SU-DHL-6 (cell line): ENCODE results near the gene P4HB.

ENCODE experiments used
- H2AFZ ChIP-seq: fragments of 200-600 bp; sonication (generic); 2 replicates; pipeline ENCODE4 v1.6.1; 2014; ENCODE audit warnings: low read depth, mild to moderate bottlenecking, moderate library complexity, mixed read lengths, antibody characterized with exemption, low read length; ENCODE audit not compliant: severe bottlenecking
- H3F3A ChIP-seq: fragments of 200-600 bp; shearing (Covaris generic); 2 replicates; pipeline ENCODE4 v1.6.0; 2016; ENCODE audit warnings: antibody characterized with exemption, mild to moderate bottlenecking; ENCODE audit not compliant: insufficient read depth
- H3K27ac ChIP-seq: fragments of 200-600 bp; sonication (generic); 2 replicates; pipeline ENCODE4 v1.5.1; 2016; ENCODE audit warnings: low read depth, mild to moderate bottlenecking, low read length, moderate library complexity, mixed read lengths
- H3K27me3 ChIP-seq: fragments of 200-600 bp; sonication (generic), shearing (Covaris generic); 2 replicates; pipeline ENCODE4 v1.6.0; 2014; ENCODE audit warnings: mild to moderate bottlenecking, low read length
- H3K36me3 ChIP-seq: fragments of 200-600 bp; sonication (generic); 2 replicates; pipeline ENCODE4 v1.6.1; 2014; ENCODE audit warnings: mild to moderate bottlenecking, low read length, mixed read lengths
- H3K4me2 ChIP-seq: fragments of 300-600, 200-600 bp; shearing (Covaris generic), sonication (generic); 2 replicates; pipeline ENCODE4 v1.6.0; 2014; ENCODE audit warnings: low read length, low read depth, mild to moderate bottlenecking; ENCODE audit not compliant: poor library complexity, severe bottlenecking
- H3K4me3 ChIP-seq: fragments of 200-600 bp; sonication (generic); 2 replicates; pipeline ENCODE4 v1.5.1; 2014; ENCODE audit warnings: antibody characterized with exemption, low read length, mild to moderate bottlenecking, mixed read lengths; ENCODE audit not compliant: insufficient read depth, poor library complexity, severe bottlenecking
- H3K79me2 ChIP-seq: fragments of 200-600 bp; sonication (generic); 2 replicates; pipeline ENCODE4 v1.6.1; 2014; ENCODE audit warnings: mild to moderate bottlenecking, low read length, moderate library complexity; ENCODE audit not compliant: insufficient read depth
- H3K9ac ChIP-seq: fragments of 200-600 bp; sonication (generic); 2 replicates; pipeline ENCODE4 v1.7.0; 2014; ENCODE audit warnings: mild to moderate bottlenecking, low read length
- H3K9me2 ChIP-seq: fragments of 200-600 bp; sonication (generic); replicated peaks from 2 replicates; pipeline ENCODE4 v1.6.1; 2014; ENCODE audit warnings: low read length; ENCODE audit not compliant: insufficient read depth
- H3K9me3 ChIP-seq: fragments of 200-600 bp; sonication (generic); 2 replicates; pipeline ENCODE4 v1.6.1; 2014; ENCODE audit warnings: low read length, mixed read lengths; ENCODE audit not compliant: insufficient read depth
- H4K20me1 ChIP-seq: fragments of 200-600 bp; sonication (generic); 2 replicates; pipeline ENCODE4 v1.6.1; 2014; ENCODE audit warnings: low read depth, mild to moderate bottlenecking, antibody characterized with exemption, low read length, moderate library complexity, mixed read lengths
- EZH2phosphoT487 ChIP-seq: fragments of 200-600 bp; sonication (generic), shearing (Covaris generic); conservative IDR thresholded peaks from 2 replicates; pipeline ENCODE4 v1.6.1; 2018; ENCODE audit warnings: mild to moderate bottlenecking, antibody characterized with exemption, low read length, moderate library complexity, mixed read lengths
- TF ChIP-seq, protein P1 (sequence below): fragments of 200-600 bp; sonication (generic); IDR thresholded peaks from one replicate; pipeline ENCODE4 v1.5.1; 2017; ENCODE audit warnings: antibody characterized with exemption, mild to moderate bottlenecking, low read length, moderate library complexity; ENCODE audit not compliant: insufficient read depth, poor library complexity, severe bottlenecking

The P4HB gene

GRCh38 chr17:81888988-81889595, 28.8 kb upstream of the P4HB start:
- H3K27ac ChIP-seq, result no peak overlapping the region
- no peaks in the 10 kb centered on the region for H3K9me2 ChIP-seq
- H3K9ac ChIP-seq, result no peak overlapping the region
- peaks cover 68% of the 10 kb centered on the region for H3K79me2 ChIP-seq
- peaks cover 30% of the 10 kb centered on the region for H3K36me3 ChIP-seq
- H3K4me2 ChIP-seq, result no peak overlapping the region
- peaks cover 13% of the 10 kb centered on the region for H3F3A ChIP-seq
- H3K27me3 ChIP-seq, result no peaks in the 10 kb centered on the region
- peaks cover 4% of the 10 kb centered on the region; the same call in 1 of the 2 replicates for H4K20me1 ChIP-seq
- no peaks in the 10 kb centered on the region for H3K9me3 ChIP-seq
- H2AFZ ChIP-seq, result no peak overlapping the region
- no peak for TF ChIP-seq EZH2phosphoT487
- TF ChIP-seq, protein P1, sequence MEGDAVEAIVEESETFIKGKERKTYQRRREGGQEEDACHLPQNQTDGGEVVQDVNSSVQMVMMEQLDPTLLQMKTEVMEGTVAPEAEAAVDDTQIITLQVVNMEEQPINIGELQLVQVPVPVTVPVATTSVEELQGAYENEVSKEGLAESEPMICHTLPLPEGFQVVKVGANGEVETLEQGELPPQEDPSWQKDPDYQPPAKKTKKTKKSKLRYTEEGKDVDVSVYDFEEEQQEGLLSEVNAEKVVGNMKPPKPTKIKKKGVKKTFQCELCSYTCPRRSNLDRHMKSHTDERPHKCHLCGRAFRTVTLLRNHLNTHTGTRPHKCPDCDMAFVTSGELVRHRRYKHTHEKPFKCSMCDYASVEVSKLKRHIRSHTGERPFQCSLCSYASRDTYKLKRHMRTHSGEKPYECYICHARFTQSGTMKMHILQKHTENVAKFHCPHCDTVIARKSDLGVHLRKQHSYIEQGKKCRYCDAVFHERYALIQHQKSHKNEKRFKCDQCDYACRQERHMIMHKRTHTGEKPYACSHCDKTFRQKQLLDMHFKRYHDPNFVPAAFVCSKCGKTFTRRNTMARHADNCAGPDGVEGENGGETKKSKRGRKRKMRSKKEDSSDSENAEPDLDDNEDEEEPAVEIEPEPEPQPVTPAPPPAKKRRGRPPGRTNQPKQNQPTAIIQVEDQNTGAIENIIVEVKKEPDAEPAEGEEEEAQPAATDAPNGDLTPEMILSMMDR, result no peak
- no peak overlapping the region for H3K4me3 ChIP-seq

DNA sequence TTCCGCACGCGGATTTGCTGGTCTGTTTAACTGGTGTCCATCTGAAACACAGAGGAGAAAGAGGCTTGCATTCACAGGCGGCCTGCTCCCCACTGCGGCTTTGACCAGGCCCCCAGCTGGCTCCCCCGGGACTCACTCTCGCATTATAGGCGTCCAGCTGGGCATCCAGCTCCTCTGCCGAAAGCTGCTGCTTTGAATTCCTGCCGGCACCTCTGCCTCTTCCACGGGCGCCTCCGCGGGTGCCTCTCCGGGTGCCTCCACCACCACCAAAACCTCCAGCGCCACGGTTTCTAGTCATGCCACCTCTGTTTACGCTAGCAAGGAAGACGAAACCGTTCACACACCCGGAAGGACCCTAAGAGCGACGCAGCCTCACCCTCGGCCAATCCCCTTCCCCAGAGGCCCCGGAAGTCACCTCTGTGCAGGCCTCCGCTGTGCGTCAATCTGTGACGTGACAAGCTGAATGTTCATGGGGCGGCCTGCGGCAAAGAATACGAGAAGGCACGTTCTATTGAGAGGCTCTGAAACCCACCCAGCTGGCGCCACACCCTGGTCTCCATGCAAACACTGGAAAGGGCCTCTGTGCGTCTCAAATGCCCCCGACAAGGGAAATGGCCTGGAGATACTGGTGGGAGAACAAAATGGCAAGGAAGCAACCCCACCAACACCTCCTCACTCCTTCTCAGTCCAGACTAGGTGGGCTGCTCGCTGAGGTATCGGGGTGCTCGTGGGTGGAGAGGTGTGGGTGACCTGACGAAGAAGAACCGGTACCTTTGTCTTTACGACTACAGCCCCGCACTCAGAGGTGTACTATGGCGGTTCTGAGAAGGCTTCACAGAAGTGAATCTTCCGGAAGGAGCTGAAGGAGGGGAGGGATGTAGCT, 28.0 kb upstream of the P4HB start:
- Histone ChIP-seq H3K79me2 (peaks cover 68% of the 10 kb centered on the region), H4K20me1 (peaks cover 4% of the 10 kb centered on the region; the same call in 1 of the 2 replicates), H3K9me3 (no peaks in the 10 kb centered on the region), H3K36me3 (peaks cover 30% of the 10 kb centered on the region), H3K27me3 (no peaks in the 10 kb centered on the region), H3K9ac (no peak overlapping the region), H3F3A (peaks cover 8% of the 10 kb centered on the region), H3K4me3 (no peak overlapping the region), H2AFZ (no peak overlapping the region), H3K9me2 (no peaks in the 10 kb centered on the region), H3K4me2 (no peak overlapping the region), H3K27ac (no peak overlapping the region)
- TF ChIP-seq EZH2phosphoT487, result no peak
- TF ChIP-seq, protein P1, result no peak

- Histone ChIP-seq H3F3A (no peaks in the 10 kb centered on the region), H3K9me3 (no peaks in the 10 kb centered on the region), H3K4me3 (no peak overlapping the region), H3K27ac (no peak overlapping the region), H3K9me2 (no peaks in the 10 kb centered on the region), H3K9ac (no peak overlapping the region), H3K36me3 (peaks cover 35% of the 10 kb centered on the region), H4K20me1 (peaks cover 4% of the 10 kb centered on the region; the same call in 1 of the 2 replicates), H2AFZ (no peak overlapping the region), H3K4me2 (no peak overlapping the region), H3K27me3 (no peaks in the 10 kb centered on the region), H3K79me2 (peaks cover 60% of the 10 kb centered on the region)
- no peak for TF ChIP-seq EZH2phosphoT487
- TF ChIP-seq, protein P1, result no peak
Observed at GRCh38 chr17:81885869-81886548, 25.7 kb upstream of the P4HB start.
